Parathyroid adenoma (tissue), 2 donors: Measurements from ENCODE around the gene PFKL.

Source experiments
- H2AFZ ChIP-seq: fragments of 300-600 bp; sonication (generic); one replicate; pipeline ENCODE4 v1.7.0; 2017; ENCODE audit warnings: antibody characterized with exemption, mild to moderate bottlenecking
- H3K27ac ChIP-seq: fragments of 300-600 bp; sonication (generic); one replicate; pipeline ENCODE4 v1.7.0; 2017
- H3K27me3 ChIP-seq: fragments of 300-600 bp; sonication (generic); one replicate; pipeline ENCODE4 v1.7.0; 2017; ENCODE audit warnings: low read length; ENCODE audit not compliant: control insufficient read depth, insufficient read depth
- H3K36me3 ChIP-seq: fragments of 300-600 bp; sonication (generic); one replicate; pipeline ENCODE4 v1.7.0; 2017; ENCODE audit warnings: low read length; ENCODE audit not compliant: control insufficient read depth, insufficient read depth
- H3K4me1 ChIP-seq: fragments of 300-600 bp; sonication (generic); one replicate; pipeline ENCODE4 v1.7.0; 2017; ENCODE audit warnings: control low read depth
- H3K4me2 ChIP-seq: fragments of 300-600 bp; sonication (generic); one replicate; pipeline ENCODE4 v1.7.0; 2017; ENCODE audit warnings: low read length
- H3K4me3 ChIP-seq: fragments of 300-600 bp; sonication (generic); one replicate; pipeline ENCODE4 v1.7.0; 2017; ENCODE audit warnings: low read depth, low read length
- H3K79me2 ChIP-seq: fragments of 300-600 bp; sonication (generic); one replicate; pipeline ENCODE4 v1.7.0; 2017; ENCODE audit warnings: control low read depth
- H3K9ac ChIP-seq: fragments of 300-600 bp; sonication (generic); one replicate; pipeline ENCODE4 v1.7.0; 2017; ENCODE audit warnings: mild to moderate bottlenecking
- H3K9me3 ChIP-seq: fragments of 300-600 bp; sonication (generic); one replicate; pipeline ENCODE4 v1.7.0; 2017; ENCODE audit warnings: low read length; ENCODE audit not compliant: control insufficient read depth
- TF ChIP-seq, protein P1 (sequence below): fragments of 300-600 bp; sonication (generic); IDR thresholded peaks from one replicate; pipeline ENCODE4 v1.7.0; 2017; ENCODE audit warnings: antibody characterized with exemption, mild to moderate bottlenecking
- donor health status: primary hyperparathyroidism.

PFKL gene

DNA sequence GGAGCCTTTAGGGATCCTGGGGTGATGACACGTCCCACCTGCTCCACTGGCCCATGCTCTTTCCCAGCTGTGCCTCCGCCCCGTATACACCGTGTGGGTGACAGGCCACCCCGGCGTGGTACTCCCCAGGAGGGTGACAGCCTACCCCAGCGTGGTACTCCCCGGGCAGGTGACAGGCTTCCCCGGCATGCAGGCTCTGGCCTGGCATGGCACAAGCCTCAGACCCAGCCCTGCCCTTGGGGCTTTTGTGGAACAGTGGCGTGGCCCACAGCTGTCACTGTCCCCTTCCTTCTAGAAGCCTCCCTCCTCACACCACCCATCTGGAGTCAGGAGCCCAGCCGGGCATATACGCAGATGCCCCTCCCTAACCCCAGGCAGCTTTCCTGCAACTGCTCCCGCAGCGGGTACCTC is 4.7 kb upstream of the PFKL start:
- Histone ChIP-seq H3K27ac (no peak overlapping the region), H3K9ac (no peak overlapping the region), H2AFZ (no peak overlapping the region), H3K4me3 (no peak overlapping the region), H3K36me3 (no peaks in the 10 kb centered on the region), H3K4me2 (no peak overlapping the region), H3K9me3 (no peaks in the 10 kb centered on the region), H3K27me3 (no peaks in the 10 kb centered on the region), H3K4me1 (peaks cover 3% of the 10 kb centered on the region), H3K79me2 (no peaks in the 10 kb centered on the region)
- TF ChIP-seq, protein P1, sequence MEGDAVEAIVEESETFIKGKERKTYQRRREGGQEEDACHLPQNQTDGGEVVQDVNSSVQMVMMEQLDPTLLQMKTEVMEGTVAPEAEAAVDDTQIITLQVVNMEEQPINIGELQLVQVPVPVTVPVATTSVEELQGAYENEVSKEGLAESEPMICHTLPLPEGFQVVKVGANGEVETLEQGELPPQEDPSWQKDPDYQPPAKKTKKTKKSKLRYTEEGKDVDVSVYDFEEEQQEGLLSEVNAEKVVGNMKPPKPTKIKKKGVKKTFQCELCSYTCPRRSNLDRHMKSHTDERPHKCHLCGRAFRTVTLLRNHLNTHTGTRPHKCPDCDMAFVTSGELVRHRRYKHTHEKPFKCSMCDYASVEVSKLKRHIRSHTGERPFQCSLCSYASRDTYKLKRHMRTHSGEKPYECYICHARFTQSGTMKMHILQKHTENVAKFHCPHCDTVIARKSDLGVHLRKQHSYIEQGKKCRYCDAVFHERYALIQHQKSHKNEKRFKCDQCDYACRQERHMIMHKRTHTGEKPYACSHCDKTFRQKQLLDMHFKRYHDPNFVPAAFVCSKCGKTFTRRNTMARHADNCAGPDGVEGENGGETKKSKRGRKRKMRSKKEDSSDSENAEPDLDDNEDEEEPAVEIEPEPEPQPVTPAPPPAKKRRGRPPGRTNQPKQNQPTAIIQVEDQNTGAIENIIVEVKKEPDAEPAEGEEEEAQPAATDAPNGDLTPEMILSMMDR, result no peak

DNA sequence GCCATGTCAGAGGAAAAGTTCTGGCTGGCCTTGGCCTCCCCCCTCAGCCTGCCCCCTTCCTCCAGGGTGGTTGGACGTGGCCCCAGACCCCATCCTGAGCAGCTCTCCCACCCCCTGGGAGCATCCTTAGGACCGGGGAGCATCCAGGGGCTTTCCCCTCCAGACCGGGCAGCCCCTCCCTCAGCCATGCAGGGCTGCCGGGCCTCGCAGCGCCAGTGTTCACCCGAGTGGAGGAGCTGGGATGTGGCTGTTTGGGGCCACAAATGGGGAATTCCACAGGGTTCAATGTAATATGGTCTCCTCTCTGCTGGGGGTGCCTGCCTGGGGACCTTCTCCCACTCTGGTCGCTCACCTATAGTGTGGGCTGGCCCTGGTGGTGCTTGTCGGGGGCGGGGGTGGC is 4.2 kb upstream of the PFKL start:
- TF ChIP-seq, protein P1, result no peak
- H3K36me3 ChIP-seq, result no peaks in the 10 kb centered on the region

DNA sequence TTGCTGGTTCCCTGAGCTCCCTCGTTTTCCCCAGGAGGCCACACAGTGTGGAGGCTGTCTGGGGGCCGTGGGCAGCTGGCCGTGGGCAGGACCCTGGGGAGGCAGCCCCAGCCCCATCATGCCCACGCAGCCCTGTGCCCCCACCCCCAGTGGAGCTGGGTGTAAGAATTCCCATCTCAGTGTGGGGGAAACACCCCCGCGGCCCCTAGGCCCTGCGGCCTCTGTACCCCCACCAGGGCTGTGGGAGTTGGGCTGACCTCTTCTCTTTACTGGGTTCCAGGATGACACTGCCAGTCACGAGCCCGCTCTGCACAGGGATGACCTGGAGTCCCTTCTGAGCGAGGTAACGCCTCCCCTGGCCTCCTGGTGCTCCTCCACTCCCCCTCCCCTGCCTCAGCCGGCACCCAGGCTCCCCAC is 3.7 kb upstream of the PFKL start:
- Histone ChIP-seq H2AFZ (no peak overlapping the region), H3K36me3 (no peaks in the 10 kb centered on the region), H3K4me2 (no peak overlapping the region), H3K4me1 (peaks cover 3% of the 10 kb centered on the region), H3K27ac (no peak overlapping the region), H3K79me2 (no peaks in the 10 kb centered on the region), H3K9me3 (no peaks in the 10 kb centered on the region), H3K9ac (no peak overlapping the region), H3K4me3 (no peak overlapping the region), H3K27me3 (no peaks in the 10 kb centered on the region)
- TF ChIP-seq, protein P1, result no peak

More for the DNA sequence above, 4.2 kb upstream of the PFKL start:
- H3K27ac ChIP-seq, result no peak overlapping the region
- H3K27me3 ChIP-seq, result no peaks in the 10 kb centered on the region
- H2AFZ ChIP-seq, result no peak overlapping the region
- no peaks in the 10 kb centered on the region for H3K9me3 ChIP-seq
- H3K4me3 ChIP-seq, result no peak overlapping the region
- no peaks in the 10 kb centered on the region for H3K79me2 ChIP-seq
- H3K4me1 ChIP-seq, result peaks cover 3% of the 10 kb centered on the region
- H3K4me2 ChIP-seq, result no peak overlapping the region
- H3K9ac ChIP-seq, result no peak overlapping the region

DNA sequence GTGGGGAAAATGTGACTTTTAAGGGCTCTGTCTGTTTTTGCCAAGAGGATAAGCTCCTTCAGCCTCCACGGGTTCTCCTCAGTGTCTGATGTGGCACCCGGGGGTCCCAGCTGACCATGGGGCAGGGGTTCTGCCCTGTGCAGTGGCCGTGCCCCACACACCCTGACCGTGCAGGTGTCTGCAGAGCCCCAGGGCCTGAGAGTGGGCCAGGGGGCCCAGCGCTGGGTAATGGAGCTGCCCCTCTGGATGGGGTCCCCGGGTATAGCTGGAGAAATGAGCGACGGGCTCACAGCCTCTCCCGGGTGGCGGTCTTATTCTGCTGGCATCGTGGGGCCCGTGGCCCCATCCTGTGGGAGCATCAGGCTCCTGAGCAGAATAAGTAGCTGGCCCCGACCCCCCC is 2.9 kb upstream of the PFKL start:
- TF ChIP-seq, protein P1, result no peak

DNA sequence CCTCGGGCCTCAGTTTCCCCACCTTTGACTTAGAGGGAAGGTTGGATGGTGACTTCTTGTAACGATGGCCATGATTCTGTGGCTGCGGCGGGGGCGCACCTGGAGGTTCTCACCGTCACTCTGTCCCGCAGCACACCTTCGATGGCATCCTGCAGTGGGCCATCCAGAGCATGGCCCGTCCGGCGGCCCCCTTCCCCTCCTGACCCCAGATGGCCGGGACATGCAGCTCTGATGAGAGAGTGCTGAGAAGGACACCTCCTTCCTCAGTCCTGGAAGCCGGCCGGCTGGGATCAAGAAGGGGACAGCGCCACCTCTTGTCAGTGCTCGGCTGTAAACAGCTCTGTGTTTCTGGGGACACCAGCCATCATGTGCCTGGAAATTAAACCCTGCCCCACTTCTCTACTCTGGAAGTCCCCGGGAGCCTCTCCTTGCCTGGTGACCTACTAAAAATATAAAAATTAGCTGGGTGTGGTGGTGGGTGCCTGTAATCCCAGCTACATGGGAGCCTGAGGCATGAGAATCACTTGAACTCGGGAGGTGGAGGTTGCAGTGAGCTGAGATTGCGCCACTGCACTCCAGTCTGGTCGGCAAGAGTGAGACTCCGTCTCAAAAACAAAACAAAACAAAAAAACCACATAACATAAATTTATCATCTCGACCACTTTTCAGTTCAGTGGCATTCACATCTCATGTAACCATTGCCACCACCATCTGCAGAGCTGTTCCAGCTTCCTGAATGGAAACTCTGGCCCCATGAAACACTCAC is 2.1 kb upstream of the PFKL start:
- H3K9me3 ChIP-seq, result no peaks in the 10 kb centered on the region
- no peaks in the 10 kb centered on the region for H3K27me3 ChIP-seq
- H3K4me1 ChIP-seq, result peaks cover 3% of the 10 kb centered on the region
- no peaks in the 10 kb centered on the region for H3K79me2 ChIP-seq
- TF ChIP-seq, protein P1, result peak; percentile 60
- no peak overlapping the region for H3K4me3 ChIP-seq
- H3K27ac ChIP-seq, result no peak overlapping the region
- H3K4me2 ChIP-seq, result no peak overlapping the region
- H2AFZ ChIP-seq, result peak overlapping the region; percentile 11
- no peak overlapping the region for H3K9ac ChIP-seq
- H3K36me3 ChIP-seq, result no peaks in the 10 kb centered on the region

More for the DNA sequence above, 2.9 kb upstream of the PFKL start:
- no peaks in the 10 kb centered on the region for H3K9me3 ChIP-seq
- no peak overlapping the region for H2AFZ ChIP-seq
- no peak overlapping the region for H3K4me2 ChIP-seq
- H3K36me3 ChIP-seq, result no peaks in the 10 kb centered on the region
- no peak overlapping the region for H3K27ac ChIP-seq
- H3K4me1 ChIP-seq, result peaks cover 3% of the 10 kb centered on the region
- no peaks in the 10 kb centered on the region for H3K79me2 ChIP-seq
- no peak overlapping the region for H3K9ac ChIP-seq
- H3K27me3 ChIP-seq, result no peaks in the 10 kb centered on the region
- no peak overlapping the region for H3K4me3 ChIP-seq
